ENCODE measurements around the gene CCDC157.

The CCDC157 gene

GRCh38 chr22:30314915-30315314 lies 41.9 kb upstream of the CCDC157 start:
- no peak for DNase-seq (ENCODE audit: low spot score)
- Histone ChIP-seq H3K36me3 (ENCODE audit: low read depth) (peaks cover 4% of the 10 kb centered on the region), H3K27ac (ENCODE audit: poor library complexity, severe bottlenecking) (no peak overlapping the region), H3K27me3 (ENCODE audit: insufficient read depth, poor library complexity, severe bottlenecking) (no peaks in the 10 kb centered on the region), H3K4me3 (ENCODE audit: severe bottlenecking) (no peak overlapping the region), H3K4me1 (ENCODE audit: insufficient read depth, poor library complexity, severe bottlenecking) (peaks cover 27% of the 10 kb centered on the region), H3K9me3 (ENCODE audit: severe bottlenecking) (no peaks in the 10 kb centered on the region)
- TF ChIP-seq, protein P1, sequence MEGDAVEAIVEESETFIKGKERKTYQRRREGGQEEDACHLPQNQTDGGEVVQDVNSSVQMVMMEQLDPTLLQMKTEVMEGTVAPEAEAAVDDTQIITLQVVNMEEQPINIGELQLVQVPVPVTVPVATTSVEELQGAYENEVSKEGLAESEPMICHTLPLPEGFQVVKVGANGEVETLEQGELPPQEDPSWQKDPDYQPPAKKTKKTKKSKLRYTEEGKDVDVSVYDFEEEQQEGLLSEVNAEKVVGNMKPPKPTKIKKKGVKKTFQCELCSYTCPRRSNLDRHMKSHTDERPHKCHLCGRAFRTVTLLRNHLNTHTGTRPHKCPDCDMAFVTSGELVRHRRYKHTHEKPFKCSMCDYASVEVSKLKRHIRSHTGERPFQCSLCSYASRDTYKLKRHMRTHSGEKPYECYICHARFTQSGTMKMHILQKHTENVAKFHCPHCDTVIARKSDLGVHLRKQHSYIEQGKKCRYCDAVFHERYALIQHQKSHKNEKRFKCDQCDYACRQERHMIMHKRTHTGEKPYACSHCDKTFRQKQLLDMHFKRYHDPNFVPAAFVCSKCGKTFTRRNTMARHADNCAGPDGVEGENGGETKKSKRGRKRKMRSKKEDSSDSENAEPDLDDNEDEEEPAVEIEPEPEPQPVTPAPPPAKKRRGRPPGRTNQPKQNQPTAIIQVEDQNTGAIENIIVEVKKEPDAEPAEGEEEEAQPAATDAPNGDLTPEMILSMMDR (IDR thresholded peaks at IDR 0.05; ENCODE audit: poor library complexity, severe bottlenecking): no peak
- ATAC-seq (ENCODE audit: low read depth): no peak

GRCh38 chr22:30315962-30316576 lies 40.7 kb upstream of the CCDC157 start:
- H3K27ac ChIP-seq (ENCODE audit: poor library complexity, severe bottlenecking): no peak overlapping the region
- TF ChIP-seq, protein P1 (IDR thresholded peaks at IDR 0.05; ENCODE audit: poor library complexity, severe bottlenecking): no peak
- no peaks in the 10 kb centered on the region for H3K27me3 ChIP-seq (ENCODE audit: insufficient read depth, poor library complexity, severe bottlenecking)
- H3K4me3 ChIP-seq (ENCODE audit: severe bottlenecking): no peak overlapping the region
- peaks cover 4% of the 10 kb centered on the region for H3K36me3 ChIP-seq (ENCODE audit: low read depth)
- ATAC-seq (ENCODE audit: low read depth): no peak
- peaks cover 27% of the 10 kb centered on the region for H3K4me1 ChIP-seq (ENCODE audit: insufficient read depth, poor library complexity, severe bottlenecking)
- no peak for DNase-seq (ENCODE audit: low spot score)
- H3K9me3 ChIP-seq (ENCODE audit: severe bottlenecking): no peaks in the 10 kb centered on the region

DNA sequence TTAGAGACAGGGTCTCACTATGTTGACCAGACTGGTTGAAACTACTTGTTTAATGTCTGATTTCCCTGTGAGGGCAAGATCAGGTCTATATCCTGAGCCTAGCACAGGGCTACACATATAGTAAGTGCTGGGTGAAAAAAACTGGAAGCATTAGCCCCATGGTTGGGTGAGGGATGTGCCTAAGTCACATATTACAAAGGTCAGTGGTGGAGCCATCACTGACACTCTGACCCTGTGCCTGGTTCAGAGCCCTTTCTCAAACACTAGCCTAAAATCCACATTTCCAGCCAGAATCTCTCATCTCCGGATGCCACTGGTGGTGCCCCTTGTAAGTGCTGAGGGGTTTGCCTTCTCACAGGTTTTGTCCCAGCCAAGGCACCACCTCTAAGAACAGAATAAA lies 39.0 kb upstream of the CCDC157 start:
- ATAC-seq (ENCODE audit: low read depth) (no peak), DNase-seq (ENCODE audit: low spot score) (no peak)
- no peaks in the 10 kb centered on the region for H3K27me3 ChIP-seq (ENCODE audit: insufficient read depth, poor library complexity, severe bottlenecking)
- H3K9me3 ChIP-seq (ENCODE audit: severe bottlenecking): no peaks in the 10 kb centered on the region
- no peak overlapping the region for H3K4me3 ChIP-seq (ENCODE audit: severe bottlenecking)
- H3K36me3 ChIP-seq (ENCODE audit: low read depth): peaks cover 4% of the 10 kb centered on the region
- H3K4me1 ChIP-seq (ENCODE audit: insufficient read depth, poor library complexity, severe bottlenecking): peaks cover 10% of the 10 kb centered on the region
- TF ChIP-seq, protein P1 (IDR thresholded peaks at IDR 0.05; ENCODE audit: poor library complexity, severe bottlenecking): no peak
- H3K27ac ChIP-seq (ENCODE audit: poor library complexity, severe bottlenecking): no peak overlapping the region

DNA sequence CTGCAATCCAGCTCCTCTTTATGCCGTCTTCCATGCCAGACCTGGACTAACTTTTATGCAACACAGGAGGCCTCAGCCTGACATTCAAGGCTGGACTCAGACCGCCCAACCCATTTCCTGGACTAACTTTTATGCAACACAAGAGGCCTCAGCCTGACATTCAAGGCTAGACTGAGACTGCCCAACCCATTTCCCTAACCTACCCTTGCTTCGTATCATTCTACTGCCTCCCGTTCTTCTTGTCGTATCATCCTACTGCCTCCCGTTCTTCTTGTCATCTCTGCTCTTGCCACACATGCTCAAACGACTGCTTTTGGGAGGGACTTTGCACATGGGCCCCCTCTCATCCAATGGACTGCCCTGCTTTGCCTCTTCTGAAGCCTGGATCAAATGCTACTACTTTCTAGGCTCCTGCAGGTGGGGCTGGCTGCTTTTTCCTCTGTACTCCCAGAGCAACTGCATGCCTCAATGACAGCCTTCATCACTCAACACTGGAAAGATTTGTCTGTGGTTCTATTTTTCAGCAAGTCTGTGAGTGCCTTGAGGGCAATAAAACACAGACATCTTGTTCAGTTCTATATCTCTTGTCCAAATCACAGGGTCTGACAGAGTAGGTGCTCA lies 37.9 kb upstream of the CCDC157 start:
- no peak overlapping the region for H3K4me3 ChIP-seq (ENCODE audit: severe bottlenecking)
- peaks cover 6% of the 10 kb centered on the region for H3K4me1 ChIP-seq (ENCODE audit: insufficient read depth, poor library complexity, severe bottlenecking)
- H3K9me3 ChIP-seq (ENCODE audit: severe bottlenecking): no peaks in the 10 kb centered on the region
- TF ChIP-seq, protein P1 (IDR thresholded peaks at IDR 0.05; ENCODE audit: poor library complexity, severe bottlenecking): no peak
- ATAC-seq (ENCODE audit: low read depth) (no peak), DNase-seq (ENCODE audit: low spot score) (no peak)
- peaks cover 4% of the 10 kb centered on the region for H3K36me3 ChIP-seq (ENCODE audit: low read depth)
- H3K27ac ChIP-seq (ENCODE audit: poor library complexity, severe bottlenecking): no peak overlapping the region
- no peaks in the 10 kb centered on the region for H3K27me3 ChIP-seq (ENCODE audit: insufficient read depth, poor library complexity, severe bottlenecking)

GRCh38 chr22:30320021-30320556 lies 36.7 kb upstream of the CCDC157 start:
- no peak for DNase-seq (ENCODE audit: low spot score)
- Histone ChIP-seq H3K9me3 (ENCODE audit: severe bottlenecking) (no peaks in the 10 kb centered on the region), H3K4me3 (ENCODE audit: severe bottlenecking) (no peak overlapping the region), H3K27ac (ENCODE audit: poor library complexity, severe bottlenecking) (no peak overlapping the region), H3K36me3 (ENCODE audit: low read depth) (peaks cover 4% of the 10 kb centered on the region), H3K4me1 (ENCODE audit: insufficient read depth, poor library complexity, severe bottlenecking) (peaks cover 8% of the 10 kb centered on the region), H3K27me3 (ENCODE audit: insufficient read depth, poor library complexity, severe bottlenecking) (no peaks in the 10 kb centered on the region)
- TF ChIP-seq, protein P1 (IDR thresholded peaks at IDR 0.05; ENCODE audit: poor library complexity, severe bottlenecking): no peak
- no peak for ATAC-seq (ENCODE audit: low read depth)

Data from RWPE2 (cell line).